Stimulated activated CD4-positive, alpha-beta T cell treated with anti-CD3 and anti-CD28 coated beads, Interleukin-2, amount 100 ng/mL, for 24 hours (primary cell): ENCODE results near the gene SF3B6.
"Not testable (repeated sequence)": the region's sequence is repeated elsewhere in the genome, so short reads cannot be mapped to it uniquely, and the experiment has no call there.

Experiments used
- DNase-seq, 2 donors: peaks; one replicate each; pipeline ENCODE4 v3.0.0-alpha.2; 2020

SF3B6 gene, protein sequence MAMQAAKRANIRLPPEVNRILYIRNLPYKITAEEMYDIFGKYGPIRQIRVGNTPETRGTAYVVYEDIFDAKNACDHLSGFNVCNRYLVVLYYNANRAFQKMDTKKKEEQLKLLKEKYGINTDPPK

DNA sequence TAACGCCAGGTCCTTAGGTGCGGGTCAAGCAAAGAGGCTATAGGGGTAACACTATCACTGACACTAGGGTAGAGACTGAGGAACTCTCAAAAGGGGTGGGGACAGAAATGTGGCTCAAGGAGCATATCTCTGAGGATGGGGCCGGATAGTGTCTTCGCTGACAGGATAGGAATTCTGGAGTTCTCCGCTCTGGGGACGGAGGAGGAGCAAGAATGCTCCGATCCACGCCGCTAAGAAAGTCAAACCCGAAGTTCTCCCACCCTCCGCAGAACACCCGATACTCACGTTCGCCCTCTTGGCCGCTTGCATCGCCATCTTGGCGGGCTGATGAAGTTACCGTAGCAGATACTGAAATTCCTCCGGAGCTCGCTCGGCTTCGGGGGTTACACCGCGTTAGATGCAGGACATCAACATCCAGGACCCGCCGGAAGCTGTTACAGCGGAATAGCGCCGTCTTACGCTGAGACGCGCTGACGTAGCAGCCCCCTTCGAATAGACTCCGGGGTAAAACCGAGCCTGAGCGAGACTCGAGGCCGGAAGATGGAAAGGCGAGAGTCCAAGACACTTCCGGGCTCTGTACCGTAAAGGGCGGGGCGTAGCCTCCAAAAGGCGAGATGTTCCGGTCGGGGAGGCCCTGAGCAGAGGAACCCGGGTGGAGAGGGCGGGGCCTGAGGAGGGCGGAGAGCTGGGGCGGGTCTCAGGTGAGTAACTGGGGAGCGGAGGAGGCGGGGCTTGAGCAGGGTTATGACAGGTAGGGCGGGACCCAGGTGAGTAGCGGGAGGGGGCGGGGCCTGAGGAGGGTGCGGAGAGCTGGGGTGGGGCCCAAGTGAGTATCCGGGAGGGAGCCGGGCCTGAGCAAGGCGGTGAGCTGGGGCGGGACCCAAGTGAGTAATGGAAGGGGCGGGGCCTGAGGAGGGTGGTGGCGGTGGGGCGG lies at the start of gene SF3B6:
Gene SF3B6, minus strand, starts transcription at position 412 of the 934 bp plus-strand sequence. Its CDS starts 97 bp downstream, at position 315.
- peak; percentile 100 for DNase-seq

DNA sequence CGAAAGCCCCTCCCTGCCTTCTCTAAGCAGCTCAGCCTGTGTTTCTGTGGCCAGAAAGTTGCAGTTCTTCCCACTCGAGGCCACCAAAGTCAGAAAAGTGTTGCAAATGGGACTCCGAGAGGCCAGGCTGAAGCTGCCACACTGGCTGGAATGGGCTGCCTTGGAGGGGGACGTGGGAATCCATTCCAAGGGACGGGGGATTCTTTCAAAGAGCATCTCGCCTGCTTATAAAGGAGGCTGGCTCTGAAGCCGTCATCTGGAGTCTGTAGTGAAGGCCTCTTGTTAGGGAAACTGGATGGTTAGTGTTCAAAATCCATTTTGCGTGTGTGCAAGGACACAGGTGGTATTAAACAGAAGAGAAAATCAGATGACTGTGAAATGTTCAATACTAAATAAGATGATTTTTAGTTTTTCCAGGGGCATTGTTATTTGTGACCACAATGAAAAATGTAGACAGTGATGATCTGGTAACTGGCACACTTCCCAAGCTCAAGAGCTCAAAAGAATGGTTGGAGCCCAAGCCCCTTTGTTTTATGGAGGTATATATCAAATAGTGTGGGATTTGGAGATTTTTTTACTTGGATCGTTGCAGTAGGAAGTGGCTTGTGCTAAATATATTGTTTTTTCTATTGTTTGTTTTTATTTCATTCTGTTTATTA lies 47.9 kb upstream of the SF3B6 start:
- DNase-seq, result no peak

DNA sequence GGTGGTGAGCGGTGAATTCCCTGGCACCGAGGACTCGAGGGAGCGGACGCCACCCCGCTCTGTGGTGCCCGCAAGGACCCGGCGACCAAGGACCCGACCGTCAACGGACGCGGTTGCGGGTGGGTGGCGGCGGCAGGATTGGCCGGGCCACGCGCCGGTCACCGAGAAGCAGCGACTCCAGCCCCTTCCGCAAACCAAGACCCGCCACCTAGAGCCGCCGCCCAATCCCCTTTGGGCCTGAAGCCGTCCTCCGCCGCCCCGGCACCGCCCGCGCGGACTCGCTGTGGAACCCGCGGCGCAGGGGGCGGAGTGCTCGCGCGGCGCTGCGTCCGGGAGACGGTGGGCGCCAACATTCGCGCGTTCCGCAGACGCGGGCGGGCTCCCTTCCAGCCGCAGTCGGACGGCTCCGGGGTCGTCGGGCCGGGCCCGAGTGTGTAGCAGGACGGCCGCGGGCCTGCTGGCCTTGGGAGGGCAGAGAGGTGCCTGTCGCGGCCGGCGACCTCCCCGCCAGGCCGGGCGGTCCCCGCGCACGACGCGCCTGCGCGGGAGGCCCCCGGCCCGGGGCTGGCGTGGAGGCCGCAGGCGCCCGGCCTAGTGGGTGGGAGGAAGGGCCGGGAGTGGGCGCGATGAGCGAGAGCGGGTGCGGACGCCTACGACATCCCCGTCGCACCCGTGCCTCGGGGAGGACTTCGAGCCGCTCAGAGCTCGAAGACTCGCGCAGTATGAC lies 47.2 kb upstream of the SF3B6 start, which contains the start of the genes FAM228B and PFN4:
Gene FAM228B, plus strand, starts transcription at position 275 of the 727 bp plus-strand sequence. CDS start 893 bp downstream, outside the sequence.
Gene PFN4, minus strand, starts transcription at position 140 of the 727 bp plus-strand sequence. CDS start 799 bp downstream, outside the sequence.
- DNase-seq, result peak; percentile 63 to 79

DNA sequence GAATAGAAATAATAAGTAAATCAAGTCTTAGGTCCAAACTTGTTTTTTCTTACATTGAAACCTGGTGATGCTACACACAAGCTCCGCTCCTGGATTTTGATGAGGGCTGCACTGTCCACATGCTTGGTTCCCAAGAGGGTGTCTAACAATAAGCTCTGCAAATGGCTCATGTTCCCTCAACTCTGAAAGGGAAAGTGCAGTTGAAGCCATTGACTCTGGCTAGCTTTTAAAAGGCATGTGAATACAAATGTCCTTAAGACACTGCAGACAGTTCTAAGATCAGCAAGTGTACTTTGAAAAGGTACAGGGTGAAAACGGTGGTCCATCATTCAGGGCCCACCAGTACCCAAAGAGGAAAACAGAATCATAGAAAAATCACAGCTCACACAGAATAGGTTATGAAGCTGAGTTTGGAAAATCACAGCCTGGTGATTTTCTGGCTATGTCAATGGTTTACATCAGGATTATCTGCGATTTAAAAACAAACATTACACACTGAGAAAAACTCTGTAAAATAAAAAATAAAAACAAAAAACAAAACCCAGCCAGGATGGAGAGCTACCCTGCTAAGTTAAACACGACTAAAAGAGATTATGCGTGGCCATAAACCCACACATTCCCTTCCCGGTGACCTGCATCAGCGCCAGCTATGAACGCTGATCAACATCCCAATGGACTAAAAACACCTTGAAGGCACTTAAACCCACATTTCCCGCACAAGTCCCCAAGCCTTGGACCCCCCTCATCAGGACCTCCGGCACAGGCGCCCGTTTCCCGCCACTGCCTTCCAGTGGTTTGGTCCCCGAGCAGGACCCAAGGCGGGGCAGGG lies 46.5 kb upstream of the SF3B6 start:
- DNase-seq, result no peak

DNA sequence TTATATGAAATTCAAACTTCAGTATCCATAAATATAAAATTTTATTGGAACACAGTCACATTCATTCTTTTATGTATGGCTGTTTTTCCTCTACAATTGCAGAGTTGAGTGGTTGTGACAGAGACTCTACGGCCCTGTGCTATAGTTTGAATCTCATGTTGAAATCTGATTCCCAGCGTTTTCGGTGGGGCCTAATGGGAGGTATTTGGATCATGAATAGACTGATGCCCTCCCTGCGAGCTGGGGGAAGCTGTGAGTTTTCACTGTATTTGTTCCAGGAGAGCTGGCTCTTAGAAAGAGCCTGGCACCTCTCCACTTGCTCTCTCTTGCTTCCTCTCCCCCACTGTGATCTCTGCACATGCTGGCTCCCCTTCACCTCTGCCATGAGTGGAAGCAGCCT lies 45.3 kb upstream of the SF3B6 start:
- DNase-seq, result no peak

DNA sequence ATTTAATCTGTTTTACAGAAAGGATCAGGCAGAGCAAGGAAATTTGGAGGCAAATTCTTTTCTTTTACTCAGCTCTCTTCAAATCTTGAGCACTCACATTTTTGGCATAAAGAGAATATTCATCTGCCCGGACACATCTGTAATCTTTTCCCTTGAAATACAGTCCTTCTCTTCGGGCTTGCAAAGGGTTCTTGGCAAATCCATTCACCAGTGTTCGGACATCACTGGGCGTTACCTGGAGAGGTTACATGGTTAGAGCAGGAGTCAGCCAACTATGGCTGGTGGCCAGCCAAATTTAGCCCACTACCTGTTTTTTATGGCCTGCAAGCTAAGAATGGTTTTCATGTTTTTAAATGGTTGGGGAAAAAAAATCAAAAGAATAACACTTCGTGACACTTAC lies 44.9 kb upstream of the SF3B6 start:
- DNase-seq, result no peak

DNA sequence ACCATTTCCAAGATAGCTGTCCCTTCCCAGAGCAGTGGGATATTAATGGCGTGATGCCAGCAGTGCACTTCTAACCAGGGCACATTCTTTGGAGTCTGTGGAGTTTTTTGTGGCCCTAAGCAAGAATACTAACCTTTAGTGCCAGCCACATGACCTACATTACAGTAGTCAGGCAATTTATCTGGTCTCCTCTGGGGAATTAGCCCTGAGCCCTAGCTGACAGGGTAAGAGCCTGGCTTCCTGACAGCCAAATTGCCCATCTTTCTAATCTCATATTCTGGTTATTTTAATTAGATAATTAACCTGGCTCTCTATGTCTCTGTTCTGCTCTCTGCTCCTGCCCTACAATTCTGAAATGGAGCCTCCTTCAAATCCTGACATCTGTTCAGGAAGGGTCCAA lies 41.8 kb upstream of the SF3B6 start:
- DNase-seq, result no peak

DNA sequence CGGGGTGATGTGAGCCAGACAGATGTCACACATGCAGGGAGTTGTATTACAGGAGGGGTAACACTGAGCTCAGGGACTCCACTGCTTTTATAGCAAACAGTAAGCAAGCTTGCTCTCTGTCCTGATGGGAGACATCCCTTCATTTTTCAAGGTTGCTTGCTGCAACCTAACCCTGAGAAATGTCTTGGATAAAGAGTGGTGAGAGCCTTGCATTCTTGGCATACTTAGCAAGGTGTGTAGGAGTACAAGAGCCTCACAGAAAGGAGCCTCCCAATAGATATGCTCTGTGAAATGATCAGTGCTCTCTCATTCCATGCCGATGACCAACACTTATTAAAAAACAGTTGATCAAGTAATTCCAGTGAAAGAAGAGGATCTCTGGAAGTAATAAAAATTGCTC lies 38.9 kb upstream of the SF3B6 start:
- DNase-seq, result no peak

DNA sequence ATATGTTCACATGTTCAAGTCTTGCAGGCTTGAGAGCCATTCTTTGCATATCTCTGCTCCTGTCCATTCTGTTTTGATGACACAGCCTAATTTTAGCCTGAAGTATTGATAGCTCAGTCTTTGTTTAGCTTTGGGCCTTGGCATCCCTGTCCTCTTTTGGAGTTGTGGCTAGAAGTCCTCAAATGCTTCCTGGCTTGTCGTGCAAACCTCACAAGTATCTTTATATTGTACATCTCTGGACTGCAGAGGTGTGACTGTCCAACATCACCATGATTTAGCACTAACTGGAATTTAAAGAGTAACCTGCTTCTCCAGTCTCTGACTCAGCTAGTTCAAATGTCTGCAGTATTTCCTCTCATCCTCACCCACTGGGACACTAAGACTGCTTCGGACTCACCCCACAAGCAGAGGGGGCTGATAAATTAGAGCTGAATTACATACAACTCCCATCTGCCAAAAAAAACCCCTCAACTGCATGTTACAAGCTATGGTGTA lies 35.3 kb upstream of the SF3B6 start:
- no peak for DNase-seq

DNA sequence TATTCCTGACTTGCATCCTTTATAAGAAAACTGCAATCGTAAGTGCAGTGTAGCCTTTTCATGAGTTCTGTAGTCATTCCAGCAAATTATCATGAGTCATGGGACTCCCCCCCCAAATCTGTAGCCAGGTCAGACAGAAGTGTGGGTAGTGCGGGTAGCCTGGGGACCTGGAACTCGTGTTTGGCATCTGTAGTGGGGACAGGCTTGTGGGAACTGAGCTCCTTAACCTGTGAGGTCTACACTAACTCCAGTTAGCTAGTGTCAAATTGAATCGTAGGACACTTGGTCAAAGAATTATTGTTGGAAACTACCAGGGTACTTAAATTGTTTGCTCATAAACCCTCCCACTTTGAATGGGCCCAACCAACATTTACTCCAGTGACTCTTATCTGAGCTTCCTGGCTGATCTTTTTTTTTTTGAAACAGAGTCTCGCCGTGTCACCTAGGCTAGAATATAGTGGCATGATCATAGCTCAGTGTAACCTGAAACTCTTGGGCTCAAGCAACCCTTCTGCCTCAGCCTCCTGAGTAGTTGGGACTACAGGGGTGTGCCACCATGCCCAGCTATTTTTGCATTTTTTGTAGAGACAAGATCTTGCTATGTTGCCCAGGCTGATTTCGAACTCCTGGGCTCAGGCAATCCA lies 34.7 kb upstream of the SF3B6 start:
- DNase-seq, result no peak

DNA sequence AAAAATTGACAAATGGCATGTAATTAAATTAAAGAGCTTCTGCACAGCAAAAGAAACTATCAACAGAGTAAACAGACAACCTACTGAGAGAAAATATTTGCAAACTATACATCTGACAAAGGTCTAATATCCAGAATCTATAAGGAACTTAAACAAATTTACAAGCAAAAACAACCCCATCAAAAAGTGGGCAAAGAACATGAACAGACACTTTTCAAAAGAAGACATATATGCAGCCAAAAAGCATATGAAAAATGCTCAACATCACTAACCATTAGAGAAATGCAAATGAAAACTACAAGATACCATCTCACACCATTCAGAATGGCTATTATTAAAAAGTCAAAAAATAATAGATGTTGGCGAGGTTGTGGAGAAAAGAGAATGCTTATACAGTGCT lies 33.3 kb upstream of the SF3B6 start:
- not testable (repeated sequence) for DNase-seq

DNA sequence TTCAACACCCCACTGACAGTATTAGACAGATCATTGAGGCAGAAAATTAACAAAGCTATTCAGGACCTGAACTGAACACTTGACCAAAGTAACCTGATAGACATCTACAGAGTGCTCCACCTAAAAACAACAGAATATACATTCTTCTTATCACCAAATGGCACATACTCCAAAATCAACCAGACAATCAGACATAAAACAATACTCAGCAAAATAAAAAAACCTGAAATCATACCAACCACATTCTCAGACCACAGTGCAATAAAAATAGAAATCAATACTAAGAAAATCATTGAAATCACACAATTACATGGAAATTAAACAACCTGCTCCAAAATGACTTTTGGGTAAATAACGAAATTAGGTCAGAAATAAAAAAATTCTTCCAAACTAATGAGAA lies 31.2 kb upstream of the SF3B6 start:
- no peak for DNase-seq

DNA sequence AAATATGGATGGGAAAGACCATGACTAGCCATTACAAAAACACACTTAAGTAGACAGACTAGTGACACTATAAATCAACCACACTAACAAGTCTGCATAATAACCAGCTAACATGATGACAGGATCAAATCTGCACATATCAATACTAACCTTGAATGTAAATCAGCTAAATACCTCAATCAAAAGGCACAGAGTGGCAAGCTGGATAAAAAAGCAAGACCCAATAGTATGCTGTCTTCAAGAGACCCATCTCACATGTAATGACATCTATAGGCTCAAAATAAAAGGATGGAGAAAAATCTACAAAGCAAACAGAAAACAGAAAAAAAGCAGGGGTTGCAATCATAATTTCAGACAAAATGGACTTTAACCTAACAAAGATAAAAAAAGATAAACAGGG lies 30.7 kb upstream of the SF3B6 start:
- DNase-seq, result no peak

DNA sequence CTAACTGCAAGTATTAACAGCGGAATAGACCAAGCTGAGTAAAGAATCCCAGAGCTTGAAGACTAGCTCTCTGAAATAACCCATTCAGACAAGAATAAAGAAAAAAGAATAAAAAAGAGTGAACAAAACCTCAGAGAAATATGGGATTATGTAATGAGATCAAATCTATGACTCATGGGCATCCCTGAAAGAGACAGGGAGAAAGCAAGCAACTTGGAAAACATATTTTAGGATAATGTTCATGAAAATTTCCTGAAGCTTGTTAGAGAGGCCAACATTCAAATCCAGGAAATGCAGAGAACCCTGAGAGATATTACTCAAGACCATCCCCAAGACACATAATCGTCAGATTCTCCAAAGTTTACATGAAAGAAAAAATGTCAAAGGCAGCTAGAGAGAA lies 29.7 kb upstream of the SF3B6 start:
- DNase-seq, result no peak

DNA sequence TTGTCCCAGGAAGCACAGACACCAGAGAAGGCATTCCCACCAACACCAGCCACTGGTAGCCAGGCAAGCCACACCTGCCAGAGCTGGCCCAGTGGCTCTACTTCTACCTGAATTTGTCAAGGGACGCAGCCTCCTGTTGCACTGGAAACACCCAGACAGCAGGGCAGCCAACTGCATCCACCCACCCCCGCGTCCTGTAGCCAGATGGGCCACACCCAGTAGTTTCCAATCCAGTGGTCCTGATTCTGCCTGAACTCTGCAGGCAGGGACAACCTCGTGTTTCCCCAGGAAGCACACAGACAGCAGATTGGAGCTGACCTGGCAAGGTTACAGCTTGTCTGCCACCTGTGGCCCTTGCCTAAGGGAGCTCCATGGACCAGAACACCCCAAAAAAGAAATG lies 28.8 kb upstream of the SF3B6 start:
- no peak for DNase-seq

DNA sequence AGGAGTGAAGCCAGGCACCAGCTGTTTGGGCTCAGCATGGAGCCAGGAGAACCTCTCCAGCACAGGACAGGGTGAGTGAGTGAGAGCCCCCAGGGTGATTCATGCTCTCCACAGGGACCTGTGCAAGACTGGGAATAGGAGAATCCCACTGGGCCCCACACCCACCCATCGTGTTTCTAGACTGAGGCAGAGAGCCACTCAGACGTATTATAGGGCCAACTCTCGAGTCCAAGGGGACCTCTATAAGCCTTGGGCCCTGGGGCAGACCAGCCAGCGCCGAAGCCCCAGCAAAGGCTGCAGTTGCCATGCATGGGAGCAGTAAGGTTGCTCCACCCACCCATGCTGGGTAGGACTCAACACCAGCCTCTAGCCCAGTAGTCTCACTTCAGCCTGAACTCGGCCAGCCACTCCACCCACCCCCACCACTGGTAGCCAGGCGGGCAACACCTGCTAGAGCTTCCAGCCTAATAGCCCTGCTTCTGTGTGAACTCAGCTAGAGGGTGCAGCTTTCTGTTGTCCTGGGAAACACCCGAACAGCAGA lies 28.1 kb upstream of the SF3B6 start:
- DNase-seq, result no peak

DNA sequence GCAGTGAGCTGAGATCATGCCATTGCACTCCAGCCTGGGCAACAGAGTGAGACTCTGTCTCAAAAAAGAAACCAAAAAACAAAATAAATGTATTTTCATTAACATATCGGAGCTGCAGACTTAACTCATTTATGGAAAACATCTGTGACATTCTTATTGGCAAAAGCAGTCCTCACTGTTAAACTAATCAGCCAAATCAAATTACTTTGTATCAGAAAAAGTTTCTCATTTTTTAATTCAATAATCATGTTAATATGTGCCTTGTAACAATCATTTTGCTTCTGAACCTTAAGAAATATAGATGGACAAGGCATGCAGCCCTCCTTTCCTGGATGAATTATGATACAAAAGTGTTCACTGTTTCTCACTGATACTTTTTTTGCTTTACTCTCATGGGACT lies 26.6 kb upstream of the SF3B6 start:
- DNase-seq, result no peak

DNA sequence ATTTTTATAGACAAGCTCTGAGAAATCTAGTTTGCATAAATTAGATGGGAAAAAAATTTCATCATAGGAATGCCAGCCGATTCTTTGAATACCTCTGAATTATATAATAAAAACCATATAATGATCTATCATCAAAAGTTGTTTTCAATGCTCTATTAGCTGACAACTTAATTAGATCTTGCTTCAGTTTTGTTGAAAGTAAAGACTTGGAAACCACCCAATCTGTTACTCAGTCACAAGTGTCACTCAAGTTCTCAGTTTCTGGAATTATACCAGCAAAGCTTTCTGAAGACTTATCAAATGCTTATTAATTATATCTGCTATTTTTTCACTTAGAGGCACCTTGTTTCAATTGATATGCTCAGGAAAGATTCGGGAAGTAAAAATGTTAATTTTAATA lies 25.9 kb upstream of the SF3B6 start:
- no peak for DNase-seq

DNA sequence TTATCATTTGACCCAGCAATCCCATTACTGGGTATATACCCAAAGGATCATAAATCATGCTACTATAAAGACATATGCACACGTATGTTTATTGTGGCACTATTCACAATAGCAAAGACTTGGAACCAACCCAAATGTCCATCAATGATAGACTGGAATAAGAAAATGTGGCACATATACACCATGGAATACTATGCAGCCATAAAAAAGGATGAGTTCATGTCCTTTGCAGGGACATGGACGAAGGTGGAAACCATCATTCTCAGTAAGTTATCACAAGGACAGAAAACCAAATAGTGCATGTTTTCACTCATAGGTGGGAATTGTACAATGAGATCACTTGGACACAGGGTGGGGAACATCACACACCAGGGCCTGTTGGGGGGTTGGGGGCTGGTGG lies 24.6 kb upstream of the SF3B6 start:
- DNase-seq, result not testable (repeated sequence)

DNA sequence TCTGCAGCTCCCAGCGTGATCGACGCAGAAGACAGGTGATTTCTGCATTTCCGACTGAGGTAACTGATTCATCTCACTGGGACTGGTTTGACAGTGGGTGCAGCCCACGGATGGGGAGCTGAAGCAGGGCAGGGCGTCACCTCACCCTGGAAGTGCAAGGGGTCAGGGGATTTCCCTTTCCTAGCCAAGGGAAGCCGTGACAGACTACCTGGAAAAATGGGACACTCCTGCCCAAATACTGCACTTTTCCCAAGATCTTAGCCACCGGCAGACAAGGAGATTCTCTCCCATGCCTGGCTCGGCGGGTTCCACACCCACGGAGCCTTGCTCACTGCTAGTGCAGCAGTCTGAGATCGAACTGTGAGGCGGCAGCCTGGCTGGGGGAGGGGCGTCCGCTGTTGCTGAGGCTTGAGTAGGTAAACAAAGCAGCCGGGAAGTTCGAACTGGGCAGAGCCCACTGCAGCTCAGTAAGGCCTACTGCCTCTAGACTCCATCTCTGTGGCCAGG lies 19.1 kb upstream of the SF3B6 start:
- DNase-seq, result not testable (repeated sequence)

DNA sequence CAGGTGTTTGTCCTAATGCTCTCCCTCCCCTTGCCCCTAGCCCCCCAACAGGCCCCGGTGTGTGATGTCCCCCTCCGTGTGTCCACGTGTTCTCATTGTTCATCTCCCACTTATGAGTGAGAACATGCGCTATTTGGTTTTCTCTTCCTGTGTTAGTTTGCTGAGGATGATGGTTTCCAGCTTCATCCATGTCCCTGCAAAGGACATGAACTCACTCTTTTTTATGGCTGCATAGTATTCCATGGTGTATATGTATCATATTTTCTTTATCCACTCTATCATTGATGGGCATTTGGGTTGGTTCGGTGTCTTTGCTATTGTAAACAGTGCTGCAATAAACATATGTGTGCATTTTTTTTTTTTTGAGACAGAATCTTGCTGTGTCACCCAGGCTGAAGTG lies 17.1 kb upstream of the SF3B6 start:
- DNase-seq, result not testable (repeated sequence)
